Measurements from ENCODE around the gene CLEC5A. TPM values are rescaled to one million over a fixed set of nuclear protein-coding genes. Genes with fewer than 3 reads are reported as not detected.
"Not testable (repeated sequence)": the region's sequence is repeated elsewhere in the genome, so short reads cannot be mapped to it uniquely, and the experiment has no call there.

CLEC5A gene
- polyA plus RNA-seq (ENCODE audit: insufficient read length in 4 of 4), result under 1 TPM; 0.21 to 0.67 (median 0.57) TPM

DNA sequence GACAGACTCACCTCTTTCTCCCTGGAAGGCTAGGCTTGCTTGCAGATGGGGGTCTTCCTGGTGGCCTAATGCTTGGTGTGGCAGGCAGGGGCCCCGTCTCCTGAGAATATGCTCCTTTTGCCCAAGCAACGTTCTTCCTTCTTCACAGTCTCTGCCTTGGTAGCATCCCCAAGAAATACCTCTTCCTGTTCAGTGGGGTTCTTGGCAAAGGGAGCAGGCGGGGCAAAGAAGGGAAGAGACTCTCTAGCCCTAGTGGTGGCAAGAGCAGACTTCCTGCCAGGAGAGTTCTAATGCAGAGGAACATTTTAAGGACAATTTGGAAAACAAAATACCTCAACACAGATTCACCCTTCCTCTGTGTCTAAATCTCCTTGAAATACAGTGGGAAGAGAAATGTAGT lies at the start of gene CLEC5A:
CLEC5A (minus strand) TSS at position 179 of the 400 bp plus-strand sequence. CDS start 682 bp downstream, outside the sequence.
- DNase-seq (ENCODE audit: low read depth in 4 of 4, low spot score in 3 of 4), result no peak

DNA sequence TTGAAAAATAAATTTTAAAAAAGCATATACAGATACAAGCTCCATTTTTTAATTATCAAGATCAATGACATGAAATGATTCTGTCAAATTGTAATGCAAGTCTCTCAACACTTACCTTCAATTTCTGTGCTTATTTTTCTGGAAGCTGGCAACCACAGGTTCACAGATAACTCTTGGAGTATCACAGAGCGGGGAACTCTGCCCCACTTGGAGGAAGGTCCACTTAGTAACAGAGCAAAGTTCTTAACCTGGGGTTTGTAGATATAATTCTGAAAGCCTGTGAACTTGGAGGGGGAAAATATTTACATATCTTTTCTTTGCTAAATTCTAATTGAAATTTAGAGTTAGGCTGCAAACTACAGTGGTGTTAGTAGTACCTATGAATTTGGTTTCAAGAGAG lies 46.6 kb upstream of the CLEC5A start:
- no peak for DNase-seq (ENCODE audit: low read depth in 4 of 4, low spot score in 3 of 4)

DNA sequence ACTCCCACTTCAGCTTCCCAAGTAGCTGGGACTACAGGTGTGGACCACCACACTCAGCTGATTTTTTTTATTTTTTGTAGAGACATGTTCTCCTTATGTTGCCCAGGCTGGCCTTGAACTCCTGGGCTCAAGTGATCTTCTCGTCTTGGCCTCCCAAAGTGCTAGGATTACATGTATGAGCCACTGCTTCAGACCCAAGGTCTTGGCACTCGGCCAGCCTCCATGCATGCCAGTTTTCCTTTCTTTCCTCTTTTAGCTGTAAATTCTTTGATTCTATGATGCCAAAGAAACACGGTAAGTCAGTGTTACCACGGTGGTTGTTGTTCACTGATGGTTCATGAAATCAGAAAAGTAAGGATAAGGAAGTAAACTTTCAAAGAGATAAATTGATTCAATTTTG lies 45.9 kb upstream of the CLEC5A start:
- DNase-seq (ENCODE audit: low read depth in 4 of 4, low spot score in 3 of 4), result no peak

DNA sequence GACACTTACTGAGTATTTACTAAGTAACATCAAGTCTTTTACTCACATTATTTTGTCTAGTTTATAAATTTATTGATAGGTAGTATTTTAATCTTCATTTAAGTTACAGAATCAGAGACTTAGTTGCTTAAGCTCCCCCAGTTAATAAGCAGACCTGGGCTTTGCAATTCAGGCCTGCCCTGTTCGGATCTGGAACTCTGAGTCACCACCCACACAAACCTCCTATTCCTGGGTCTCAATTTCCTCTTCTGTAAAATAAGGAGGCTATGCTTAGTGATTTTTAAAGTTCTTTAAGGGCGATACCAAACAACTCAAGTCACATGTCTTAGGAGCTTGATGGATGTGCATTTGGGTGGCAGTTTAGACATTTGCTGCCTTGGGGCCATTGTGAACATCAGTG lies 45.4 kb upstream of the CLEC5A start:
- DNase-seq (ENCODE audit: low read depth in 4 of 4, low spot score in 3 of 4), result no peak

DNA sequence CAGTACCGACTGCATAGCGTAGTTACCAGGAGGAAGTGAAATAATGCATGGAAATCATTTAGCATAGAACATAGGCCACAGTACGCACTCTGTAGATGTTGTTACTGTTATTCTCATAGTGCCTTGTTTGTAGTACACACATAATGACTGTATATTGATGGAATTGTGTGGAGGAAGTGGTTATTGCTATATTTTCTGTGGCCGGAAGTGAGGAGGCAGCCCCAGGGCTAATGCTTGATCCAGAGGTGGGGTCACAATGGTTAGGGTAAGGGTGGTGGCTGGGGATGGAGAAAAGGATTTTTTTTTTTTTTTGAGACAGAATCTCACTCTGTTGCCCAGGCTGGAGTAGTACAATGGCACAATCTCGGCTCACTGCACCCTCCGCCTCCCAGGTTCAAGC lies 44.4 kb upstream of the CLEC5A start:
- no peak for DNase-seq (ENCODE audit: low read depth in 4 of 4, low spot score in 3 of 4)

DNA sequence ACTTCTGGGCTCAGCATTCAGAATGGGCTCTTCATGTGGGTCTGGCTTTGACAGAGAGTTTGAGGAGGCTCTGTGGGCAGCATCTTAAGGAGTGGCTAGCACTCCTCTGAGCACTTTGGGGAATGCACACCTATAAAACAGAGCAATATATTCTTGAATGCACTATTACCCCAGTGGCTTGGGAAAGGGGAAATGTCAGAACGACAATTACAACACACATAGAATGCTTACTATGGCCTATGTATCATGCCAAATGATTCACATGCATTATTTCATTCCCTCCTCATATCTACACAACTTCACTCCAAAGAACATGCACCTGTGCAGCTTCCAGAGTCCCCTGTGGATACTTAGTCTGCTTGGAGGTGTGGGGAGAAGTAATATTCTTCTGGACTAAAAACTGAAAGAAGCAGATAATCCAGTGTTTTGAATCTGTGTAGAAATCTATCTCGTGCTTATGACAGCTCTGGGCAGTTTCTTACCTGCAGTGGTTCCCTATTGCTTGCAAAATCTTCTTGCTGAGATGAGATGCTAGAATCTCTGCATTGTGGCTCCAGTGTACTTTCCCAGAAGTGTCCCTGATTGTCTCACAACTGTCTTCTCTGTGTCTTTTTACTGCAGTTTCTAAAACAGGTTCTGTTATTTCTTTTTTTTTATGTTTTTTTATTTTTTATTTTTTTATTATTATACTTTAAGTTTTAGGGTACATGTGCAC lies 43.4 kb upstream of the CLEC5A start:
- DNase-seq (ENCODE audit: low read depth in 4 of 4, low spot score in 3 of 4), result no peak

DNA sequence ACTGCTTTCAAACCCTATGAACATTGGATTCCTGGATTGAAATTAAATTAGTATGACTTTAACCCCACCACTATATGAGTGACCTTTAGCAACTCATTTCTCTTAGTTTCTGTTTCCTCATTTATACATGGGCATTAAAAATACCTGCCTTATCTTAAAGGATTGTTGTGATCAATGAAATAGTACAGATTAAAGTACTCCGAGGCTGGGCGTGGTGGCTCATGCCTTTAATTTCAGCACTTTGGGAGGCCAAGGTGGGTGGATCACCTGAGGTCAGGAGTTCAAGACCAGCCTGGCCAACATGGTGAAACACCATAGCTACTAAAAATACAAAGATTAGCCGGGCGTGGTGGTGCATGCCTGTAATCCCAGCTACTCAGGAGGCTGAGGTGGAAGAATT lies 41.0 kb upstream of the CLEC5A start:
- DNase-seq (ENCODE audit: low read depth in 4 of 4, low spot score in 3 of 4), result not testable (repeated sequence)

DNA sequence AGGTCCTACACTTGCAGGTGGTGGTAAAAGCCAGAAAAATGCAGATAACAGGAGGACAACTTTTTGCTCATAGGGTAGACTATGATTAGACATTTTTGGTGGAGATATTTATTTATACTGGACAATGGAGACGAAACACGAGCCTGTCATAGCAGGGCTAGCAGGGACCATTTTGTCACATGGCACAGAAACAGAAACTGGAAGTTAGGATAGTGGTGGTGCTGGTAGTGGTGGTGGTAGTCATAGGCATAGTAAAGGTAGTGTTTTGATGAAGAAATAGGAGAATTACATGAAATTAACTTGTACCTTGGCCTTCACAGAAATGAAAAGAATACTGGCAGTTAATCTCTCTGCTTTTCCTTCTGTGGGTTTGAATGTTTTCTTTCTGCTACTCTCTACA lies 40.1 kb upstream of the CLEC5A start:
- no peak for DNase-seq (ENCODE audit: low read depth in 4 of 4, low spot score in 3 of 4)

DNA sequence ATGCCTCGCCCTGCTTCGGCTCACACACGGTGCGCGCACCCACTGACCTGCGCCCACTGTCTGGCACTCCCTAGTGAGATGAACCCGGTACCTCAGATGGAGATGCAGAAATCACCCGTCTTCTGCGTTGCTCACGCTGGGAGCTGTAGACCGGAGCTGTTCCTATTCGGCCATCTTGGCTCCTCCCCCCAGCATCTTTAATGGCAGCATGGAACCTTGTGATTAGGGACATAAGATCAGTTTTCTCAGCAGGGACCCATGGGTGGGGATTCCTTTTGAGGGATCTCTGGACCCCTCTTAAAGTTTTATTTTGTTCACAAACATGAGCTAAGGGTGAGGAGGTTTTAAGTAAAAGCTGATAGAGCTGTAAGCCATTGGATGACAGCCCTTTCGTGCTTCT lies 39.2 kb upstream of the CLEC5A start:
- not testable (repeated sequence) for DNase-seq (ENCODE audit: low read depth in 4 of 4, low spot score in 3 of 4)

DNA sequence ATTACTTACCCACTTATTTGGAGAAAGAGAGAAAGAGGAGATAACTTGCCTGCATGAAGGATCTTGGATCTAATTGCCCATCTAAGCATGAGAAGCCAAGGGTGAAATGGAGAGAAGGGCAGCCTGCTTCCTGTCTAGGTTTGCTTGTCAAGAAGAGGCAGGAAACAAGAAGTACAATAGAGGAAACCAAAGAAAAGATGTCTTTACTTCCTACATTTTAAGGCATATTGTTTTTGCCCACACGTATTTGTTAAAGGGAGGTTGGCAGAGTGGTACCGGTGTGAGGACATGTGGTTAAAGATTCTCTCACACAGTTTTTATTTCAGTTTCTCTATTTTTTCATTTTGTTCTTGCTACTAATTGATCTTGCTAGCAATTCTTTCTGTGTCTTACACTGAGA lies 32.8 kb upstream of the CLEC5A start:
- DNase-seq (ENCODE audit: low read depth in 4 of 4, low spot score in 3 of 4), result no peak

DNA sequence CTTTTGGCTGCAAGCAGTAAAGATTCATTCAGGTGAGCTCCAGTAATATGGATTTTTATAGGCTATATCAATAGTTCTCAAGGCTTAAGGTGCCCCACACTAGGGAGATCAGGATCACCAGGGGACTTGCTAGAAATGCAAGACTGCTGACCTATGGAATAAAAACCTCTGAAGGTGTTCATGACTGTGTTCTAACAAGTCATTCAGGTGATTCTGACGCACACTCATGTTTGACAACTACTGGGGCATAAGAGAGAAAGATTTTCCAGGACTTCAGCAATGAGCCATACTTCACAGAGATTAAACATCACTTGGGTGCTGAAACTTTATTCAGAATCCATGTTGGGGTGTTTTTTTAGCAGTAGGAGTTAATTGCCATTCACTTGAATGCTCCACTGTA lies 31.6 kb upstream of the CLEC5A start:
- DNase-seq (ENCODE audit: low read depth in 4 of 4, low spot score in 3 of 4), result no peak

DNA sequence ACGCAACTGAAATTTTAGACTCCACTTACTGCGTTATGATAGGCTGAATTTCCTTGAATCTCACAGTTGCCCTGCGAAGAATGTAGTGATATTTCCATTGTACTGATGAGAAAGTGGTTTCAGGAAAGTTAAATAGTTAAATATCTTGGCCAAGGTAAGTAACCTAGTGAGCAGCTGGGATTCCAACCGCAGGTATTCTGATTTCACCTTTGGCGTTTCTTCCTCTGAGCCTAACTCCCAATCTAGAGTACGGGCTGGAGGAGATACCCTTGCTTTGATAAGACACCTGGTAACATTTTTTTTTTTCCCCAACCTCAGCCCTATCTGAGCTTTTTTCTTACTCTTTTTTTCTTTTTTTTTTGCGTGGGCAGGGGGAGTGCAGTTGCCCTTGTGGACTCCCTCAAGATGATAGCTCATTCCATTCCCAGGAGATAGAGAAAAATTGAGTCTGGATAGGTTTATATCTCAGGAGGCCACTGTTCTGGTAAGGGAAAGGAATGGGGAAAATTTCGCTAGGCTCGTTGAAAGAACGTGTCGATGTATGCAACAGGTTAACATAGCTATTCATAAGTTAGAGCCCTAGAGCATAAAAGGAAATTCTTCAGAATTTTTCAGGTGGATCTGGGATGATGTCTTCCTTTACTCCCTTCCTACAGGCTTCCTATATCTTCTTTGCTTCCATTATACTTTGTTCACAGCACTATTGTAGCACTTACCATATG lies 29.9 kb upstream of the CLEC5A start:
- no peak for DNase-seq (ENCODE audit: low read depth in 4 of 4, low spot score in 3 of 4)

DNA sequence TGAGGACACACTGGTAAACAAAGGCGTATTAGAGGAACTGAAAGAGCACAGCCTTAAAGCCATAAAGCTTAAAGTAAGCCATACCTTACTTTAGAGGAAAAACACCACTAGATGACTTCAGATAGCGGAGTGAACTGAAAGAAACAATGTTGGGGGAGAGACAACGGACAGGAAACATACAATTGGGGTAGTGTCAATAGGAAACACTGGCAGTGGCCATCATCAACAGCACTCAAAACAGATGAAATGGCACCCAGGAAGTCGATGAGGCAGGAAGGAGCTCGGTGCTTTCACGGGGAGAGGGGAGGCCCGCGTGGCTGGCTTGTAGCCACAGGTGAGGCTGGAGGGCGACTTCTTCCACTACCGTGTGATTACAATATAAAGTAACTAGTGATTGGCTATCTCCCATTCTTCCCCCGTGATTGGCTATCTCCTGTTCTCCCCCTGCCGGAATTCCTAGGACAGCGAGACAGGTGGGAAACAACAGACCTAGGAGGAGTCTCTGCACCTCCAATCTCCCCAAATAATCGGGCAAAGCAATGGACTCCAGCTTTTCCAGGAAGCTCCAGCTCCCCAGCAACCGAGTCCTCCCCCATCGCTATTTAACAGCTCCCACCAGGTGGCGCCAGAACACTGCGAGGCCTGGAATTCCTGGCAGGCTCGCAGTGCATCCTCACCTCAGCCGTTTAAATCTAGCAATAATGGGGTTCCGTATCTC lies 29.2 kb upstream of the CLEC5A start:
- peak; percentile 25 to 63 (median 44) for DNase-seq (ENCODE audit: low read depth in 4 of 4, low spot score in 3 of 4)

DNA sequence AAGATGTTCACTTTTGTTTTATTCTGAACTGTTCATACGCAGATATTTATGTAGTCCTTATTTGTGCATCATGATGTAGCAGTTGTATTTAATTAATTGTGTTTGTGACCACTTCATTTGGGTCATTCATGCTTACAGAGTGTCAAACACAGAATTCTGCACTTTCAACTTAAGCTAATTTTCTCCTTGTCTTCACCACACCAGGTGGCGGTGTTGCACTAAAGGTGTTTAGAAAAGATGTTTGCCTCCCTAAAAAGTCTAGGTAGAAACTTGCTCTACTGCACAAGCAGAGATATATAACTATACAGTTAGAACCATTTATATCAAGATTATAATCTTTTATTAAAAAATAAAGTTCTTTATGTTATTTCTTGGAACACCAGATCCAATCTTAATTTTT lies 28.1 kb upstream of the CLEC5A start:
- no peak for DNase-seq (ENCODE audit: low read depth in 4 of 4, low spot score in 3 of 4)

DNA sequence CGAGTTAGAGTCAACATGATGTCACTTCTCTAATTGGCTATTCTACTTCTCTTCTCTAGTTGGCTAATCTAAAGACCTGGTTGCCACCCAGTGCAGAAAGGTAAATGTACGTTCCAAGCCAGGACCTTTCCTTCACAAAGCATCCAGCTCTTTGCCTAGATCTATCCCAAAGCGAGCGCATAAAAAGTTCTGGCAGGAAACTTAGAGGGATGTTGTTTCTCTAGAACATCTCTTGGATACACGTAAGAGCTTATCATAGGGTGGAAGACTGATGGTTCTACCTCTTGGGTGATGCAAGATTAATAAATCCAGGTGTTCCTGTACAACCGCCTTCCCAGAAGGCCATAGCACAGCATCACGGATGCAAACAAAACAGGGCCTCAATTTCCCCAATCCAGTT lies 26.9 kb upstream of the CLEC5A start, which contains the start of gene TAS2R38:
TAS2R38 (minus strand) TSS at position 101 of the 400 bp plus-strand sequence; CDS start at position 17, 84 bp downstream.
- DNase-seq (ENCODE audit: low read depth in 4 of 4, low spot score in 3 of 4), result no peak

DNA sequence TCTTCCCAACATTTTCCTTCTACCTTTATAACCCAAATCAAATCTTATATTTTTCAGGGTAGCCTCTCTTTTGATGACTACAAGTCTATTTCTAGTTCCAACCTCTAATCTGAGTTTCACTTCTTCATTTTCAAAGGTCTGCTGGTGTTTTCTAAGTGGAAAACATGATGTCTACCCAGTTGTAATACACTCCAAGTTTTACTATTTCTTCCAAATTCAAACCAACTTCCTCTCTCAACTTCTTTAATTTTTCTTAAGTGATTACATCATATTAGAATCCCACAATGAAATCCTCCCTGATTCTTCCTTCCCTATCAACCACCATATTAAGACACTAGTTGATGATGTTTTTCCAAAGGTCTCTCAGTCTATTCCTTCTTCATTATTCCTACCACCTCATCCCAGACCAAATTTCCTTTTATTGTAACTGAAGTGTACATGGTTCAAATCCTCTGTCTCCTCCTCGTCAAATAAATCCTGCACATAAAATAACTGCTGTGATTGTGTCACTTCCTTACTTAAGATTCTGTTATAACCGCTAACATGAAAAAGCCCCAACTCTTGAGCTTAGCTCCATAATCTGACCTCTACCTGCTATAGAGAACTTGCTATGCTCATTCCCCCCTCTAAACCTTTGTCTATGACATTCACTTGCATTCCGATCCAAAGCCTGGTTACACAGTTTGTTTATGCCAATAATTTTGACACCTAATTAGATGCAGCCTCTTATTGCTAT lies 14.1 kb upstream of the CLEC5A start:
- no peak for DNase-seq (ENCODE audit: low read depth in 4 of 4, low spot score in 3 of 4)

DNA sequence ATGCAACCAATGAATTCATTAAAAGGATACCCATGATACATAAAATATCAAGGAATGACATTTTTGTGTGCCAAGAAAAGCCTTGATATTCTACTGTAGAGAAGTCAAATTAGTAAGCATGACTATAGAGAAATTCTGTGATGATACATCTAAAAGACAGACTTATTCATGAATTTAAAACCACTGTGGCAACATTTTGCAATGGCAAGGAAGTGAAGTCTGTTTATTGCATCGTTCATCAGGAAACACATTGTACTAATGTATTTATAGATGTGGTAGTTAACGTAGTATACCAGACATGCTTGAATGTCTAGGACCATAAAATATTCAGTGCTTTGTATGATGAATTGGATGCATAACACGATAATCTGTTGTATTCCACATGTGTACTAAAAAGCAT lies 9.3 kb upstream of the CLEC5A start:
- no peak for DNase-seq (ENCODE audit: low read depth in 4 of 4, low spot score in 3 of 4)

DNA sequence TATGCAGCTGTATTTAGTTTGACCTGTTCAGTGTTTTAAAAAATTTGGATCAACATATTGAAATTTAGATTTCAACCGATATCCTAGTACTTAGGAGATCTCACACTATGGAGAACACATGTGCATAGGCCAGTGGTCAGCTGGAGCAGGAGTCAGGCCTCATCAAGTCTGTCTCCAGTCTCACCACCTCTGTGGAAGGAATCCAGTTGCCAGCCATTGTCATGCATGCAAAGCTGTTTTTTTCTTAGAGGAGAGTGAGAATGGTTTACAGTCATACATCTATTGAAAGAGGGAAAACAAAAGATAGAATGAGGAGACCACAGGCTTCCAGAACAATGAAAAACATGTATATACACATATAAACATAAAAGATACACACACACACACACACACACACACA lies 7.6 kb upstream of the CLEC5A start:
- DNase-seq (ENCODE audit: low read depth in 4 of 4, low spot score in 3 of 4), result no peak

DNA sequence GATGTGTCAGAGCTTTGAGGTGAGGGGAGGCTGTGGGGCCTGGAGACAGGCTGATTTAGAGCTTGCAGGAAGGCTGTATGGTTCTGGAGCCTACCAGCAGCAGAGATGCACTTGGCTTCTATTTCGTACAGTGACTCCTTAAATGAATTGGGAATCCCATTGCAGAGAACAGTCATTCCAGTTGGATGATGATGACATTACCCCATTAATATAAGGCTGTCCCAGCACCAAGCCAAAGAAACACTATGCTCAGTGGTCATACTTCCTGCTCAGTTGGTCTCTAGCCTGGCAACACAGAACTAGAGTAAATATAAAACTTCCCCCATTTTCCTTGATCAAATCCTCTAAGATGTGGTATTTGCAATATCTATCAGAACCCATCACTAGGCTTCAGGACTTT lies 5.7 kb upstream of the CLEC5A start:
- no peak for DNase-seq (ENCODE audit: low read depth in 4 of 4, low spot score in 3 of 4)

DNA sequence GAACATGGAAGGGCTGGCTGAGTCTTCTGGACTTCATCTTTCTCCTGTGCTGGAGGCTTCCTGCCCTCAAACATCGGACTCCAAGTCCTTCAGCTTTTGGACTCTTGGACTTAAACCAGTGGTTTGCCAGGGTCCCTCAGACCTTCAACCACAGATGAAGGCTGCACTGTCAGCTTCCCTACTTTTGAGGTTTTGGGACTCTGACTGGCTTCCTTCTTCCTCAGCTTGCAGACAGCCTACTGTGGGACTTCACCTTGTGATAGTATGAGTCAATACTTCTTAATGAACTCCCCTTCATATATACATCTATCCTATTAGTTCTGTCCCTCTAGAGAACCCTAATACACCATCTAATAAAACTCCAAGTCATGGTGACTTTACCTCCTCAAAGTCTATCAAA lies 4.0 kb upstream of the CLEC5A start:
- DNase-seq (ENCODE audit: low read depth in 4 of 4, low spot score in 3 of 4), result no peak

DNA sequence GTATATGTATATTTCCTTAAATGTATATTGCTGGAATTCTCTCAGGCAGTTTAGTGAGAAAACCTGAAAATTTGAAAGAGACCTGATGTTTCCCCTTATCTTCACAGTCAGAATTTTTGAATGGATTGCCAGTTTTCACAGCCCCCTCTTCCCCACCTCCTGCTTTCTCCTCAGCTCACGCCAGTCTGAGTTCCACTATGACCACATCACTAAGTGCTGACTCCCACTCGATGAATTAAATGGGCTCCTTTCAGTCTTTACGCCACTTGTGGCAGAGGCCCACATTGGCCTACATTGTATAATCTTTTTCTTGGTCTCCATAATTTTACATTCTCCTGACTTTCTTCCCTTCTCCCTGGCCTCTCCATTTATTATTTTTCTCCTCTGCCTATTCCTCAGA lies 3.1 kb upstream of the CLEC5A start:
- DNase-seq (ENCODE audit: low read depth in 4 of 4, low spot score in 3 of 4), result no peak
